ENCODE data around the gene SHANK2.

GRCh38 chr11:71266114-71266833, 13.9 kb upstream of the SHANK2 start:
- TF ChIP-seq CTCF (IDR thresholded peaks at IDR 0.05; ENCODE audit: low read length) (no peak), EZH2phosphoT487 (IDR thresholded peaks at IDR 0.05; ENCODE audit: low read length) (no peak), EZH2 (optimal IDR thresholded peaks at IDR 0.05; ENCODE audit: low read depth, low read length) (no peak)

All from MM.1S (cell line).